ENCODE measurements around the gene SLC2A9.

DNA sequence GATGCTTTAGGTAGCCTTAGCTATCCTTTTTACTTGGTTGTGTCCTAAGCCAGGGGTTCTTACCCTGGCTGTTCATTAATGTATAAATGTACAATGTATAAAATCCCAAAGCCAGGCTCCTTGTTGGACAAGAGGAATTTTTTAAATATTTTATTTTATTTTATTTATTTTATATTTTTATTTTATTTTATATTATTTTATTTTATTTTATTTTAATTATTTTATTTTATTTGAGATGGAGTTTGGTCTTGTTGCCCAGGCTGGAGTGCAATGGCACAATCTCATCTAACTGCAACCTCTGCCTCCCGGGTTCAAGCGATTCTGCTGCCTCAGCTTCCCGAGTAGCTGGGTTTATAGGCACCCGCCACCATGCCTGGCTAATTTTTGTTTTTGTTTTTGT, 8.1 kb upstream of the SLC2A9 start:
- TF ChIP-seq, protein P1, sequence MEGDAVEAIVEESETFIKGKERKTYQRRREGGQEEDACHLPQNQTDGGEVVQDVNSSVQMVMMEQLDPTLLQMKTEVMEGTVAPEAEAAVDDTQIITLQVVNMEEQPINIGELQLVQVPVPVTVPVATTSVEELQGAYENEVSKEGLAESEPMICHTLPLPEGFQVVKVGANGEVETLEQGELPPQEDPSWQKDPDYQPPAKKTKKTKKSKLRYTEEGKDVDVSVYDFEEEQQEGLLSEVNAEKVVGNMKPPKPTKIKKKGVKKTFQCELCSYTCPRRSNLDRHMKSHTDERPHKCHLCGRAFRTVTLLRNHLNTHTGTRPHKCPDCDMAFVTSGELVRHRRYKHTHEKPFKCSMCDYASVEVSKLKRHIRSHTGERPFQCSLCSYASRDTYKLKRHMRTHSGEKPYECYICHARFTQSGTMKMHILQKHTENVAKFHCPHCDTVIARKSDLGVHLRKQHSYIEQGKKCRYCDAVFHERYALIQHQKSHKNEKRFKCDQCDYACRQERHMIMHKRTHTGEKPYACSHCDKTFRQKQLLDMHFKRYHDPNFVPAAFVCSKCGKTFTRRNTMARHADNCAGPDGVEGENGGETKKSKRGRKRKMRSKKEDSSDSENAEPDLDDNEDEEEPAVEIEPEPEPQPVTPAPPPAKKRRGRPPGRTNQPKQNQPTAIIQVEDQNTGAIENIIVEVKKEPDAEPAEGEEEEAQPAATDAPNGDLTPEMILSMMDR (IDR thresholded peaks at IDR 0.05 in 4 of 5, conservative IDR thresholded peaks at IDR 0.05 in 1 of 5), result no peak
- TF ChIP-seq POLR2A (IDR thresholded peaks at IDR 0.05), result no peak

All from gastrocnemius medialis (tissue), 4 donors.